ENCODE results near the gene ATF6.

ATF6 gene

GRCh38 chr1:161771161-161771560 is 5.0 kb downstream of the ATF6 start:
- CTCF ChIA-PET = interaction anchor here (1.2 to 2.5 kb wide), 3 partner anchors 22 to 266 kb away, joined by 3 to 8 read pairs (median 4); no protein-coding TSS in a partner anchor
- H3K4me3 ChIP-seq (ENCODE audit: low read depth, low read length) = no peak overlapping the region
- no peak for DNase-seq (ENCODE audit: low read depth, low spot score)
- no peak for TF ChIP-seq CTCF (IDR thresholded peaks at IDR 0.05; ENCODE audit: insufficient read depth, low read length, missing control alignments)
- POLR2A ChIA-PET = no interaction called here

- H3K4me3 ChIP-seq (ENCODE audit: low read depth, low read length) = no peak overlapping the region
- DNase-seq (ENCODE audit: low read depth, low spot score) = no peak
- ChIA-PET CTCF (interaction anchor here (1.2 to 2.5 kb wide), 3 partner anchors 21 to 265 kb away, joined by 3 to 8 read pairs (median 4); no protein-coding TSS in a partner anchor), POLR2A (no interaction called here)
- TF ChIP-seq CTCF (IDR thresholded peaks at IDR 0.05; ENCODE audit: insufficient read depth, low read length, missing control alignments) = no peak
Observed at GRCh38 chr1:161771973-161772372, 5.9 kb downstream of the ATF6 start.

DNA sequence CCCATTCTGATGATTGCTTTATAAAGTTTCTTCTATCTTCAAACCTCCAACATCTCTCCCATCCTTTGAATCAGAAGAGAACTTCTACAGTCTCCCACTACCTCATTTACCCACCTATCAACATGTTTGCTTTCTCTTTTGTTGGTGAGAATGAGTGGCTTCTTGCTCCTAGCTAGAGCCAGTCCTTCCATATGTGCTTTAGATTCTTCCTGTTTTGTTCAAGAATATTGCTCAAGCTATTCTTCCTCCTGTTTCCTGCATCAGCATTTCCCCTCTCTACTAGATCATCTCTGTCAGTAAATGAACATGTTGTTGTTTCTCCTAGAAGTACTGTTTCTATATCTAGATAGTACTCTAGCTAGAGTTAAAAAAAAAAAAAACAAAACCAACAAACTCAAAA is 6.3 kb downstream of the ATF6 start:
- ChIA-PET POLR2A (no interaction called here), CTCF (interaction anchor here (0.9 to 2.5 kb wide), 2 partner anchors 12 to 20 kb away, joined by 3 to 8 read pairs; no protein-coding TSS in a partner anchor)
- DNase-seq (ENCODE audit: low read depth, low spot score) = no peak
- no peak for TF ChIP-seq CTCF (IDR thresholded peaks at IDR 0.05; ENCODE audit: insufficient read depth, low read length, missing control alignments)
- H3K4me3 ChIP-seq (ENCODE audit: low read depth, low read length) = no peak overlapping the region

DNA sequence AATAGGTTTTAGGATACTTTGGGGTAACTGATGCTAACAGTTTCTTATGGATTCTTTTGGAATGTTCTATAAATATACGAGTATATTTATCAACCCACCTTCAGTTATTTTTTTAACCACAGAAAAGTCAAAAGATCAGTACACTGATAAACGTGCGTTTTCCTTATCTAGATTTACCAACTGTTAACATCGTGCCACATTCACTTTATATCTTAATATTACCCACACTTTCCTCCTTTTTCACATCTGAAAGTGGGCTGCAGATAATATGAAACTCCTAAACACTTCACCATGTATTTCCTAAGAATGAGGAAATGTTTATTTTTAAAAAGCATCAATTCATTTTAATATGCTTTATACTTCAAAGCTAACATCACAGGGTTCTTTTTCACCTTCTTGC is 7.7 kb downstream of the ATF6 start:
- ChIA-PET POLR2A (no interaction called here), CTCF (interaction anchor here (0.9 kb wide), 1 partner anchor 264 kb away, joined by 4 read pairs; no protein-coding TSS in a partner anchor)
- DNase-seq (ENCODE audit: low read depth, low spot score) = no peak
- no peak for TF ChIP-seq CTCF (IDR thresholded peaks at IDR 0.05; ENCODE audit: insufficient read depth, low read length, missing control alignments)
- no peak overlapping the region for H3K4me3 ChIP-seq (ENCODE audit: low read depth, low read length)

- POLR2A ChIA-PET = no interaction called here
- no peak for DNase-seq (ENCODE audit: low read depth, low spot score)
- TF ChIP-seq CTCF (IDR thresholded peaks at IDR 0.05; ENCODE audit: insufficient read depth, low read length, missing control alignments) = no peak
- H3K4me3 ChIP-seq (ENCODE audit: low read depth, low read length) = no peak overlapping the region
- CTCF ChIA-PET = interaction anchor here (1.4 kb wide), 1 partner anchor 10 kb away, joined by 7 read pairs; no protein-coding TSS in a partner anchor
Observed at GRCh38 chr1:161777261-161777660, 11.1 kb downstream of the ATF6 start.

DNA sequence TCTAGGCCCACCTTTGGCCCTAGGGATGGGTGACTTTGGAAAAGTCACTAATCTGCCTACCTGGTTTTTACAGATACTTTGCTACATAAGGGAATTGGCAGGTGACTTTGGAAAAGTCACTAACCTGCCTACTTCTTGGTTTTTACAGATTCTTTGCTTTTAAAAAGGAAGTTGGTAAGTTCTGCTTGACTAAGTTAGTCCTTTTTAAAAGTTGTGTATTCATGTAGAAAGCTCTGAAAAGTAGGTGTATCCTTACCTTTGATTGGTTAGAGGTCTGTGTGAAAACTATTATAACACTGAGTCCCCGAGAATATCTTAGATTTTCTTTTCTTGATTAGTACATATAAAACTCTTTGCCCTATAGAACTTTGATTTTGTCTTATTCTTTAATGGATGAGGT is 12.4 kb downstream of the ATF6 start:
- ChIA-PET CTCF (interaction anchor here (1.0 kb wide), 1 partner anchor 15 kb away, joined by 4 read pairs; no protein-coding TSS in a partner anchor), POLR2A (no interaction called here)

More for the DNA sequence above, 12.4 kb downstream of the ATF6 start:
- H3K4me3 ChIP-seq (ENCODE audit: low read depth, low read length) = no peak overlapping the region
- DNase-seq (ENCODE audit: low read depth, low spot score) = no peak
- TF ChIP-seq CTCF (IDR thresholded peaks at IDR 0.05; ENCODE audit: insufficient read depth, low read length, missing control alignments) = no peak

Measured in AG04449 (cell line).